ENCODE measurements around the gene PRKAA2. TPM values are rescaled to one million over a fixed set of nuclear protein-coding genes. Genes with fewer than 3 reads are reported as not detected.

PRKAA2 gene
- total RNA-seq, 1 experiment from 2014 or later: 4.0 TPM

- no peak overlapping the region for H3T11ph ChIP-seq (ENCODE audit: low read length)
- H2BK120ac ChIP-seq (ENCODE audit: low read depth, low read length, poor library complexity, severe bottlenecking): no peak overlapping the region
- H4K8ac ChIP-seq (replicated peaks; ENCODE audit: insufficient read length, low read depth, low read length): no peak overlapping the region
- H2AK5ac ChIP-seq (ENCODE audit: insufficient read length, low read length): no peak overlapping the region
- Mint-ChIP-seq H3K4me3 (no peak overlapping the region), H3K4me1 (peaks cover 0 to 5% of the 10 kb centered on the region in 2 experiments; a peak in 1 of 4 replicates), H3K9me3 (no peaks in the 10 kb centered on the region), H3K36me3 (ENCODE audit: insufficient read depth in 1 of 3, low read depth in 3 of 3) (peaks cover 0 to 4% (median 0%) of the 10 kb centered on the region in 3 experiments; a peak in 2 of 7 replicates), H3K27ac (no peak overlapping the region), H3K27me3 (ENCODE audit: low read depth) (no peaks in the 10 kb centered on the region)
- DNase-seq: no peak
- H4K20me1 ChIP-seq (ENCODE audit: control insufficient read depth, insufficient read depth, insufficient read length): no peaks in the 10 kb centered on the region
- H4K5ac ChIP-seq (ENCODE audit: insufficient read length, low read depth, low read length): no peak overlapping the region
- no peak overlapping the region for H3K56ac ChIP-seq (ENCODE audit: insufficient read length, low read depth, low read length)
- no peak overlapping the region for H2BK15ac ChIP-seq (ENCODE audit: low read depth, low read length)
- no peak overlapping the region for H2BK5ac ChIP-seq (ENCODE audit: insufficient read length, low read length)
- WGBS (ENCODE audit: extremely low coverage, insufficient read length, low lambda C conversion rate): no CpG with 5 or more reads among the region's 1 CpG
- no peak for TF ChIP-seq CTCF (conservative IDR thresholded peaks at IDR 0.05)
- no peaks in the 10 kb centered on the region for H3K27me3 ChIP-seq (ENCODE audit: insufficient read depth, low read length)
- no peaks in the 10 kb centered on the region for H3K23me2 ChIP-seq (ENCODE audit: insufficient read length, low read depth, low read length, poor library complexity, severe bottlenecking)
- H4K91ac ChIP-seq (ENCODE audit: insufficient read length, low read depth, low read length): no peak overlapping the region
- H2AFZ ChIP-seq (ENCODE audit: low read length): no peak overlapping the region
- no peaks in the 10 kb centered on the region for H3K79me2 ChIP-seq (ENCODE audit: insufficient read depth, low read length)
- H3K14ac ChIP-seq (ENCODE audit: insufficient read depth, low read length): no peak overlapping the region
- H2BK12ac ChIP-seq (ENCODE audit: insufficient read length, low read depth, low read length): no peak overlapping the region
- H3K4me2 ChIP-seq (ENCODE audit: insufficient read depth, insufficient read length, low read length): no peak overlapping the region
- H3K4me1 ChIP-seq (ENCODE audit: insufficient read depth, low read length): no peaks in the 10 kb centered on the region
- H3K4ac ChIP-seq (ENCODE audit: low read depth, low read length): no peak overlapping the region
- no peaks in the 10 kb centered on the region for H3K79me1 ChIP-seq (ENCODE audit: insufficient read depth, low read depth, low read length, poor library complexity, severe bottlenecking)
- H3K9me3 ChIP-seq (ENCODE audit: control insufficient read depth, low read depth, low read length): no peaks in the 10 kb centered on the region
- no peak overlapping the region for H2BK20ac ChIP-seq (ENCODE audit: low read depth, low read length, poor library complexity, severe bottlenecking)
- H3K9ac ChIP-seq (ENCODE audit: extremely low read depth, insufficient read length, low read length): no peak overlapping the region
- no peak overlapping the region for H3K27ac ChIP-seq (ENCODE audit: insufficient read length, low read depth, low read length)
- H3K18ac ChIP-seq (ENCODE audit: insufficient read length, low read depth, low read length): no peak overlapping the region
- no peak overlapping the region for H3K23ac ChIP-seq (ENCODE audit: insufficient read length, low read depth, low read length)
These were observed 68.0 kb downstream of the PRKAA2 start for GRCh38 chr1:56713112-56713511.

All from H9 (cell line).